HG03108 (cell line): ENCODE measurements around the gene ERVFRD-1.

ENCODE experiments used
- ATAC-seq: cut with Tn5 transposase; IDR thresholded peaks from one replicate; pipeline ENCODE4 v1.9.1; 2021; ENCODE audit warnings: moderate library complexity; ENCODE audit not compliant: unreplicated experiment

The ERVFRD-1 gene

DNA sequence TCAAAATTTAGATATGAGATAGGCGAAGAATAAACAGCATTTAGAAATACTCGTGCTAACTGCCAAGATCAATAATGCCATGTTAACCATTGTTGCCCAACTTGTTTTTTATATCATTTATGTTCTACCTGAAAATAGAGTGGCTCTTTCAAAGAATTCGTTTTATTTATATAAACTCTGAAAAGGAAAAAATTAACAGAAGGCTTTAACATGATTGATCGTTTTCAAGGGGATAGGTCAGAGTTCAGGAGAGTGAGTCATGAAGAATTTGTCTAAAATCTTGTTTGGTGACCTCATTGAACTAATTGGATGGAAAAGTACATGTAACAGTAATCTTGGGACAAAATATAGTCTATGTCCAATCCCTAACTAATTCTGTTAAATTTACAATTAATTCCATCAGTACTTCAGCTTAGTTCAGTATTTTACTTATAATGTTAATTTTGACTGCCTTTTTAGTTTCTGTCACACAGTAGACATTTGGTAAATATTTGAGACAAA lies 56.3 kb downstream of the ERVFRD-1 start:
- no peak for ATAC-seq

GRCh38 chr6:11054722-11055121 lies 56.8 kb downstream of the ERVFRD-1 start:
- ATAC-seq: no peak

DNA sequence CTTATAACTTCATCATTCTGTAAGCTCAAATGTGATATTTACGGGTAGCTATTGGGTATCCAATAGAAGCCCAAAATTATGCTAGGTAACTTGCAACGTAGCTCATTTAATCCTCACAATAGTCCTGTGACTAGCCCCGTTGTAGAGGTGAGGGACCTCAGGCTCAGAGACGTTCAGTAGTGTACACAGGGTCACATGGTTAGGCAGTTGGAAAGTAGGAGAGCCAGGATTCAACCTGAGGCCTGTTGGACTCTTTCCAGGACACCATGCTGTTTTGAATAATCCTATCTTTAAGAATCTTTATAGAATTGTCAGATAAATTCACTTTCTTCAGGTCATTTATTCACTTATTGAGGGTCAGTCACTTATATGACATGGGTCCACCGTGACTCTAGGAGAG lies 58.2 kb downstream of the ERVFRD-1 start:
- ATAC-seq: no peak
